PC-3 (cell line): ENCODE data around the gene GATAD2A. TPM values are rescaled to one million over a fixed set of nuclear protein-coding genes. Genes with fewer than 3 reads are reported as not detected.

Experiments
- ATAC-seq: fragments of 200-7000 bp; cut with Tn5 transposase; 2 replicates; pipeline ENCODE4 v1.9.1; 2020; ENCODE audit warnings: mild to moderate bottlenecking, moderate library complexity
- BruUV-seq: library from RNA; stranded (reverse); fragments of 400-500 nt; replicated peaks from 2 replicates; lab custom pipeline; 2021; lab: Mats Ljungman, UMichigan
- CTCF ChIA-PET: fragments of 300-600 bp; sonication (Branson Sonifier 250); formaldehyde crosslinking; loops from one replicate; lab custom pipeline; 2022; ENCODE audit warnings: antibody characterized with exemption; lab: Charles Lee
- POLR2A ChIA-PET: fragments of 300-600 bp; sonication (Branson Sonifier 250); formaldehyde crosslinking; loops from one replicate; lab custom pipeline; 2022; ENCODE audit warnings: antibody characterized with exemption; ENCODE audit not compliant: unreplicated experiment; lab: Charles Lee
- DNase-seq: peaks from one replicate; pipeline ENCODE4 v3.0.0-alpha.2; 2015
- H2AFZ ChIP-seq: fragments of 300-600 bp; sonication (generic); 2 replicates; pipeline ENCODE4 v1.6.0; 2016; ENCODE audit warnings: antibody characterized with exemption, low read length
- H3F3A ChIP-seq: fragments of 300-600 bp; sonication (generic); one replicate; pipeline ENCODE4 v1.6.0; 2017; ENCODE audit warnings: antibody characterized with exemption, low read length, control low read depth, mild to moderate bottlenecking; ENCODE audit not compliant: unreplicated experiment
- H3K27ac ChIP-seq: fragments of 300-600 bp; sonication (generic); 2 replicates; pipeline ENCODE4 v1.5.1; 2016; ENCODE audit warnings: mild to moderate bottlenecking, low read length
- H3K27me3 ChIP-seq: fragments of 300-600 bp; sonication (generic); 2 replicates; pipeline ENCODE4 v1.6.1; 2016; ENCODE audit warnings: low read length, mixed read lengths
- H3K36me3 ChIP-seq: fragments of 300-600 bp; sonication (generic); 2 replicates; pipeline ENCODE4 v1.6.1; 2016; ENCODE audit warnings: low read depth, mixed run types, low read length, mixed read lengths
- H3K4me1 ChIP-seq: fragments of 300-600 bp; sonication (generic); 2 replicates; pipeline ENCODE4 v1.5.1; 2016; ENCODE audit warnings: low read length; ENCODE audit not compliant: insufficient read depth
- H3K4me2 ChIP-seq: fragments of 300-600 bp; sonication (generic); 2 replicates; pipeline ENCODE4 v1.6.0; 2016; ENCODE audit warnings: low read length
- H3K4me3 ChIP-seq: fragments of 300-600 bp; sonication (generic); 2 replicates; pipeline ENCODE4 v1.5.1; 2016; ENCODE audit warnings: mild to moderate bottlenecking, low read length, mixed read lengths
- H3K79me2 ChIP-seq: fragments of 300-600 bp; sonication (generic); 2 replicates; pipeline ENCODE4 v1.6.1; 2017; ENCODE audit warnings: low read length, mixed read lengths
- H3K9ac ChIP-seq: fragments of 300-600 bp; sonication (generic); 2 replicates; pipeline ENCODE4 v1.6.0; 2016; ENCODE audit warnings: mild to moderate bottlenecking, low read length
- H3K9me2 ChIP-seq: fragments of 300-600 bp; sonication (generic); replicated peaks from 2 replicates; pipeline ENCODE4 v1.6.1; 2016; ENCODE audit warnings: mixed run types, low read length, mixed read lengths
- H3K9me3 ChIP-seq: fragments of 300-600 bp; sonication (generic); 2 replicates; pipeline ENCODE4 v1.6.1; 2016; ENCODE audit warnings: low read length, mixed read lengths
- H4K20me1 ChIP-seq: fragments of 300-600 bp; sonication (generic); 2 replicates; pipeline ENCODE4 v1.6.1; 2016; ENCODE audit warnings: low read length, mixed read lengths
- EZH2 ChIP-seq: fragments of 300-600 bp; sonication (generic); IDR thresholded peaks from one replicate; pipeline ENCODE4 v1.6.1; 2017; ENCODE audit warnings: antibody characterized with exemption, mild to moderate bottlenecking, low read length; ENCODE audit not compliant: unreplicated experiment
- EZH2phosphoT487 ChIP-seq: fragments of 300-600 bp; sonication (generic); IDR thresholded peaks from 2 replicates; pipeline ENCODE4 v1.6.1; 2018; ENCODE audit warnings: mild to moderate bottlenecking, antibody characterized with exemption, low read length, borderline replicate concordance
- intact Hi-C: fragments of 100-400 bp; cut with micrococcal nuclease; formaldehyde crosslinking; loops from 2 replicates; pipeline ENCODE4 v1.9.0; 2023
- total RNA-seq: library from RNA; depleted of rRNA; stranded (reverse); fragments of >200 nt; gene quantifications from 2 replicates; pipeline ENCODE4 v1.2.3, GENCODE V29; 2014
- TF ChIP-seq, protein P1 (sequence below): fragments of 300-600 bp; sonication (generic); conservative IDR thresholded peaks from 2 replicates; pipeline ENCODE4 v1.5.1; 2017; ENCODE audit warnings: antibody characterized with exemption, low read depth, mild to moderate bottlenecking, low read length

GATAD2A gene
- total RNA-seq, 1 experiment from 2014 or later = 104 TPM

DNA sequence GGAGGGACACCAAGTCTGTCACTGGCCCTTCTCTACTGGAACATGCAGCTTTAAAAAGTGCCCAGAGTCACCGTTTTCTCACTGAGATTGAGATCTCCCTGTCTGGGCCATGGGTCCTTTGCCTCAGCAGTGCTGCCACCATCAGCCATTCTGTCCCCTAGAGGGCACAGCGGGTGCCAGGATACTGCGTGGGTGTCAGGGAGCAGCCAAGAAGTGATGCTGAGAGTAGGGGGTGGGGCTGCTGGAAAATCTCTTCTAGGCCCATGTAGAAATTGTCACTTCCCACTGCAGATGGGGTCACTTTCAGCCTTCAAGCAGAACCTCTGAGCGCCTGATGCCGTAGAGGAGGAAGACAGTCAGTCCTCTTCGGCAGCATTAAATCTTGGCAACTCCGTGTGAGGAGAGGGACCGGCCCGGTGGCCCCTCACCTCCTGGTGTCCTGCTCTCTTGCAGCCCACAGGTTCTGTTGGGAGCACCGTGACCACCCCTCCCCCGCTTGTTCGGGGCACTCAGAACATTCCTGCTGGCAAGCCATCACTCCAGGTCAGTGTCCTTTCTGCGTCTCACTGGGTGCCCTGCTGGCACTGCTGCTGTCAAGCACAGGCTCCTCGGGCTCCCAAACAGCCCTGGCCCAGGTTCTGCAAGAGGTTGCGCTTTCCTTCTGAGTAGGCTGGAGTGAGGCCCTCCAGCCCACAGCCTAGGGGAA, 88.5 kb downstream of the GATAD2A start:
- ChIA-PET CTCF (no interaction called here), POLR2A (no interaction called here)

DNA sequence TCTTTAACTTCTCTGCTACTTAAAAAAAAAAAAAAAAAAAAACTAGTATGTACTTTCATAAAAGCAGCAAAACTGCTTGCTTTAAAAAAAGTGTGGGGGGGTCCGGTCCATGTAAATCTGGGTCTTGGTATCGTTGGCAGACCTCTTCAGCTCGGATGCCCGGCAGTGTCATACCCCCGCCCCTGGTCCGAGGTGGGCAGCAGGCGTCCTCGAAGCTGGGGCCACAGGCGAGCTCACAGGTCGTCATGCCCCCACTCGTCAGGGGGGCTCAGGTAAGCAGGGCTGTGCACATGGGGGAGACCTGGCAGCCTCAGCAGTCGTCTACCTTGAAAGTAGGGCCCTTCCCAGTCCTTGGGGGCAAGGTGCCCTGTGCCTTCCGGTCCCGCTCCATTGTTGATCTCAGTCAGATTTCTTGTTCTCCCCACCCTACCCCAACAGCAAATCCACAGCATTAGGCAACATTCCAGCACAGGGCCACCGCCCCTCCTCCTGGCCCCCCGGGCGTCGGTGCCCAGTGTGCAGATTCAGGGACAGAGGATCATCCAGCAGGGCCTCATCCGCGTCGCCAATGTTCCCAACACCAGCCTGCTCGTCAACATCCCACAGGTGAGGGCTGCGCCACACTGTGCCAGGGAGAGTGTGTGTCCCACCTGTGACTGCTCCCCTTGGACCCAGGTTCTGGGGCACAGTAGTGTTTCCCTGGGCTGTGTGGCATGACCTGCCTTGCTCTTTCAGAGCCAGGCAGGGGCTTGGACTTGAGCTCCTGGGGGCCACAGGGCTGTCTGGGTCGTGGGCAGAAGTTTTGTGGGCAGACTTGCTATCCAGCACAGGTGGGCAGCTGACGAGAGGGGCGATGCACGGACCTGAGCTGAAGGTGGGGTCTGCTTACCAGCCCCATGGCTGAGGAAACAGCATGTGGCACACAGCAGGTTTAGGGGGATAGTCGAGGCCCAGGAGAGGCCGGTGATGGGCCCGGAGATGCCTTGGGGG, 90.4 kb downstream of the GATAD2A start:
- ATAC-seq (no peak), DNase-seq (no peak)
- POLR2A ChIA-PET = no interaction called here
- Histone ChIP-seq H3K9ac (no peak overlapping the region), H3K4me1 (no peaks in the 10 kb centered on the region), H2AFZ (no peak overlapping the region), H3F3A (no peaks in the 10 kb centered on the region), H4K20me1 (no peaks in the 10 kb centered on the region), H3K27me3 (no peaks in the 10 kb centered on the region), H3K4me3 (no peak overlapping the region), H3K27ac (no peak overlapping the region), H3K9me2 (no peaks in the 10 kb centered on the region), H3K79me2 (peaks cover 13% of the 10 kb centered on the region), H3K4me2 (no peak overlapping the region), H3K36me3 (peaks cover 42% of the 10 kb centered on the region), H3K9me3 (no peaks in the 10 kb centered on the region)
- CTCF ChIA-PET = no interaction called here
- TF ChIP-seq, protein P1, sequence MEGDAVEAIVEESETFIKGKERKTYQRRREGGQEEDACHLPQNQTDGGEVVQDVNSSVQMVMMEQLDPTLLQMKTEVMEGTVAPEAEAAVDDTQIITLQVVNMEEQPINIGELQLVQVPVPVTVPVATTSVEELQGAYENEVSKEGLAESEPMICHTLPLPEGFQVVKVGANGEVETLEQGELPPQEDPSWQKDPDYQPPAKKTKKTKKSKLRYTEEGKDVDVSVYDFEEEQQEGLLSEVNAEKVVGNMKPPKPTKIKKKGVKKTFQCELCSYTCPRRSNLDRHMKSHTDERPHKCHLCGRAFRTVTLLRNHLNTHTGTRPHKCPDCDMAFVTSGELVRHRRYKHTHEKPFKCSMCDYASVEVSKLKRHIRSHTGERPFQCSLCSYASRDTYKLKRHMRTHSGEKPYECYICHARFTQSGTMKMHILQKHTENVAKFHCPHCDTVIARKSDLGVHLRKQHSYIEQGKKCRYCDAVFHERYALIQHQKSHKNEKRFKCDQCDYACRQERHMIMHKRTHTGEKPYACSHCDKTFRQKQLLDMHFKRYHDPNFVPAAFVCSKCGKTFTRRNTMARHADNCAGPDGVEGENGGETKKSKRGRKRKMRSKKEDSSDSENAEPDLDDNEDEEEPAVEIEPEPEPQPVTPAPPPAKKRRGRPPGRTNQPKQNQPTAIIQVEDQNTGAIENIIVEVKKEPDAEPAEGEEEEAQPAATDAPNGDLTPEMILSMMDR = no peak
- TF ChIP-seq EZH2phosphoT487 (no peak), EZH2 (no peak)
- BruUV-seq = no TSS peak
- intact Hi-C loops = no loop called here

More for the DNA sequence above, 88.5 kb downstream of the GATAD2A start:
- no peak for TF ChIP-seq EZH2phosphoT487
- TF ChIP-seq, protein P1 = no peak; the same call in 1 of the 2 replicates
- no peaks in the 10 kb centered on the region for H3K9me2 ChIP-seq
- H3K9ac ChIP-seq = no peak overlapping the region
- peaks cover 13% of the 10 kb centered on the region for H3K4me1 ChIP-seq
- no peak overlapping the region for H3K27ac ChIP-seq
- no peak for ATAC-seq
- no peak for DNase-seq
- H4K20me1 ChIP-seq = no peaks in the 10 kb centered on the region
- H3K36me3 ChIP-seq = peaks cover 35% of the 10 kb centered on the region
- no peaks in the 10 kb centered on the region for H3F3A ChIP-seq
- H3K27me3 ChIP-seq = no peaks in the 10 kb centered on the region
- H3K79me2 ChIP-seq = peaks cover 17% of the 10 kb centered on the region
- no TSS peak for BruUV-seq
- H2AFZ ChIP-seq = no peak overlapping the region
- no peak overlapping the region for H3K4me2 ChIP-seq
- H3K9me3 ChIP-seq = no peaks in the 10 kb centered on the region
- no peak overlapping the region for H3K4me3 ChIP-seq
- intact Hi-C loops = no loop called here
